ENCODE results near the gene MAF.

MAF gene

DNA sequence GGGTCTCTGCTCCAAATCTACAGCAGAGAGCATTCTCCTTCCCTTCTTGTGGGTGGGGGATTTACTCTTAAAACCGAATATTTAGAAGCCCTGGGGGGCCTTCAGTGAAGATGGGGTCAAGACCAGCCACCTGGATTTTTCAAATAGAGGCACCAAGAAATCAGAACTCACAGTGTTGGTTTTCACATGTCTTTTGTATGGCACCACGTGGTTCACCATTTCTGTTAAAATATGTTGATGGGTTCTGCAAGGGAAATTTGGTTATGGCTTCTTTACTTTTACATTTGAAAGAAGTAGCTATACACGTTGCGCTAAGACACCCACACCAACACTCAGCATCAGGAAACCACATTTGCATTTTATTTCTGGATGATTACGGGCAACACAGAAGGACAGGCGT, 17.7 kb downstream of the MAF start:
- Histone ChIP-seq H3K36me3 (ENCODE audit: insufficient read depth, low read length) (no peaks in the 10 kb centered on the region), H3K9ac (ENCODE audit: low read length) (no peak overlapping the region), H3K4me1 (ENCODE audit: insufficient read depth, low read length) (no peaks in the 10 kb centered on the region), H3K9me3 (ENCODE audit: low read length) (no peaks in the 10 kb centered on the region), H3K27me3 (ENCODE audit: control insufficient read depth in 1 of 2, insufficient read depth in 2 of 2, low read length in 2 of 2) (no peaks in the 10 kb centered on the region), H3K27ac (ENCODE audit: low read depth, low read length) (no peak overlapping the region), H3K4me3 (ENCODE audit: low read depth in 1 of 2, low read length in 2 of 2) (no peak overlapping the region)

DNA sequence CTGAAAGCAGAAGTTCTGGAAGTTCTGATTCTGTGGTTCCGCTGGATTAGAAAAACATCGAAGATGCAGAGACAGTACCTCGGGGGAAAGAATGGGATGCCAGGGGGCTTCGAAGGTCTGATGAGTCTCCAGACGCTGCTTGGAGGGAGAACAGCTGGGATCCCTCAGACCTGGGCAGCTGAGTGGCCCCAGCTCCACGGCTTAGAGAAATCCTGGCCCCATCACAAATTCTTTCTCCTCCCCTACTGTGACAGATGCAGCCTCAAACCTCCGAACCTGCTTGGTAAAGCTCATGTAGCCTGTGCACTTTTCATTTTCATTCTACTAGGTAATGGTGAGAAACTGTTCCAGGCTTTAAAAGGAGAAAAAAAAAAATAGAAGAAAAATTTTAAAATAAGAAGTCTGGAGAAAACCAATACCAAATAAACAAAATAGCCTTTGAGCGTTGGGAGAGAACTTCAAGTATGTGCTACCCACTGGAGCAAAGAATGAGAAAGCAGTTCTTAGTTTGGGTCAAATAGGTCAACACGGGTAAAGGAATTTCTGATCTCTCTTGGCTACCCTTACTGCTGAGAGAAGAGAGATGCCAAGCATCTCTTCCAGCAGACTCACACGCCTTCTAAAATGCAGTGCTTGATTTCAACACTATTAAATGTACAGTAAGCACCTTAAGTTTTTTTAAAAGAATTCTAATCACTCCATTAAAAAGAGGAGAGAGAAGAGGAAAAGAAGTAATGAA, 19.9 kb downstream of the MAF start:
- Histone ChIP-seq H3K4me1 (ENCODE audit: insufficient read depth, low read length) (no peaks in the 10 kb centered on the region), H3K27me3 (ENCODE audit: control insufficient read depth in 1 of 2, insufficient read depth in 2 of 2, low read length in 2 of 2) (no peaks in the 10 kb centered on the region), H3K9ac (ENCODE audit: low read length) (no peak overlapping the region), H3K9me3 (ENCODE audit: low read length) (no peaks in the 10 kb centered on the region), H3K36me3 (ENCODE audit: insufficient read depth, low read length) (no peaks in the 10 kb centered on the region), H3K27ac (ENCODE audit: low read depth, low read length) (no peak overlapping the region), H3K4me3 (ENCODE audit: low read depth in 1 of 2, low read length in 2 of 2) (no peak overlapping the region)

DNA sequence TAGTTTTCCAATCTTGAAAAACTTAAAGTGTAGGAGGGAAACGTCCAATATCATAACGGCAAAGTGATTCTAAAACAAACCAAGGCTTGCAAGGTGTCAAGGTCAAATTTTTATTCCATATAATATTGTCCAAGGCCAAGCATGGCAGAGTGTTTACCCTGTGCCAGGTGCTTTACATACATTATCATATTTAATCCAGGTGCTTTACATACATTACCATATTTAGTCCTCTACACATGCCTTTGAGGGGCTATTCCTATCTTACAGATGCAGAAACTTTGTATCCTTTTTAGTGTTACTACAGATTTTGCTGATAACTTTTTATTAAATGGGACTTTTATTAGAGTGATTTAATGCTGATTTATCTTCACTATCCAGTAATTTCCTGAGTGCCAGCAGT, 23.9 kb downstream of the MAF start:
- Histone ChIP-seq H3K9me3 (ENCODE audit: low read length) (no peaks in the 10 kb centered on the region), H3K4me3 (ENCODE audit: low read depth in 1 of 2, low read length in 2 of 2) (no peak overlapping the region), H3K27me3 (ENCODE audit: control insufficient read depth in 1 of 2, insufficient read depth in 2 of 2, low read length in 2 of 2) (no peaks in the 10 kb centered on the region), H3K4me1 (ENCODE audit: insufficient read depth, low read length) (peaks cover 11% of the 10 kb centered on the region), H3K27ac (ENCODE audit: low read depth, low read length) (no peak overlapping the region), H3K36me3 (ENCODE audit: insufficient read depth, low read length) (no peaks in the 10 kb centered on the region), H3K9ac (ENCODE audit: low read length) (no peak overlapping the region)

DNA sequence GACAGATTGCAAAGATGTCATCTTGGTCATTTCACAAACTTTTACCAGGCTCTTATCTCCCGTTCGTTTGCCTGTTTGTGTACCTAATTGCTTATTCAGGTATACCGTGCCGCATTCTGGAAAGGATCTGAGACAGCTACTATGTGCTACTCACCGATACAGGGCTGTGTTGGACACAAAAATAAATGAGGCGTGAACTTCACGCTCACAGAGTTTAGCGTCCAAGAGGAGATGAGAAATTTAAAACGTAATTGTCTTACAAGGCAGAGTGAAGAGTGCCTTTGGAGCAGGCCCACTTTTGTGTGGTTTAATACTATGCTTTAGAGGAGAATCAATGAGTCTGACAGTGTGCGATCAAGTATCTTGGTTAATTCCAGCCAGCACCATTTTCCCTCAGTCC, 26.7 kb downstream of the MAF start:
- Histone ChIP-seq H3K36me3 (ENCODE audit: insufficient read depth, low read length) (no peaks in the 10 kb centered on the region), H3K27me3 (ENCODE audit: control insufficient read depth in 1 of 2, insufficient read depth in 2 of 2, low read length in 2 of 2) (no peaks in the 10 kb centered on the region), H3K4me1 (ENCODE audit: insufficient read depth, low read length) (peaks cover 16% of the 10 kb centered on the region), H3K4me3 (ENCODE audit: low read depth in 1 of 2, low read length in 2 of 2) (no peak overlapping the region), H3K27ac (ENCODE audit: low read depth, low read length) (no peak overlapping the region), H3K9ac (ENCODE audit: low read length) (no peak overlapping the region), H3K9me3 (ENCODE audit: low read length) (no peaks in the 10 kb centered on the region)

DNA sequence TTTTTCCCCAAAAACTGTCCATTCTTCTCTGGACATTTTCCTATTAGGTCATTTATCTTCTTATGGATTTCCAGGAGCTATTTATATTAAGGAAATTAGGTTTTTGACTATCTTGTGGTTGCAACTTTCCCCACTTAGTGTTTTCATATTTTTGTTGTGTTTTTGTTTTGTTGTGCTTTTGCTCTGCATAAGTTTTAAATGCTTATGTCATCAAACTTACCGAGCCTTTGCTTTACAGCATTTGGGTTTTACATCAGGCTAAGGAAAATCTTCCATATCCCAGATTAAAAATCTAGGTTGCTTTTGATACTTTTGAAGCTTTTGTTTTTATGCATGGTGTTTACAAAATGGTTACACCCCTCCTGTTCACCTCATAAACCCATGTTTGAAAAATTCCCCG, 27.5 kb downstream of the MAF start:
- no peak overlapping the region for H3K4me3 ChIP-seq (ENCODE audit: low read depth in 1 of 2, low read length in 2 of 2)
- no peaks in the 10 kb centered on the region for H3K36me3 ChIP-seq (ENCODE audit: insufficient read depth, low read length)
- H3K27ac ChIP-seq (ENCODE audit: low read depth, low read length) = no peak overlapping the region
- H3K9me3 ChIP-seq (ENCODE audit: low read length) = no peaks in the 10 kb centered on the region
- H3K9ac ChIP-seq (ENCODE audit: low read length) = no peak overlapping the region
- H3K4me1 ChIP-seq (ENCODE audit: insufficient read depth, low read length) = peaks cover 16% of the 10 kb centered on the region
- no peaks in the 10 kb centered on the region for H3K27me3 ChIP-seq (ENCODE audit: control insufficient read depth in 1 of 2, insufficient read depth in 2 of 2, low read length in 2 of 2)

DNA sequence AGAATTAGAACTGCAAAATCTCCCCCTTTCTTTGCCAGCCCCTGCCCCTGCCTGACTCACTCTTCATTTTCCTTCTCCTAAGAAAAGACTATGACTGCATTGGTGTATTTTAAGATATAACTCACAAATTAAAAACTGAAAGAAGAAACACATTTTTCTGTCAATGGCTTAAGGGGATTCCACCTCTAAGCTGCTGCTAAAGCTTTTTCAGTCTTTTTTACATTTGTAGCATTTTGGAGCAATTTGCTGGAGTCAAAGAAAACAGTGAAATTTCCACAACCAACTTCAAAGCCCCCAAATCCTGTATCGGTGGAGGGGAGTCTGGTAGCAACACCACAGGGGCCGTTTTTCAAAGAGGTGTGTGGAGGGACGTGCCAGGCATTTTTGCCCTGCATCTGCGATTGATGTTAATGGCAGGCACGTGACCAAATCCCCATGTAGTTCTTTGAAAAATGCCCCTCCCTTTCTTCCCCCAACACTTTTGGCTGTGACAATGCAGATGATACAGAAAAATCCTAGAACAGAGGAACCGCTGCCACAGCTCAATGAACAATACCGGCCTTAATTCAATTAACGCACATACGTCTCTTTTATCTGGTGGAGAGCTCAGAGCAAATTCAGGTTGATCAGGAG, 28.5 kb downstream of the MAF start:
- H3K27me3 ChIP-seq (ENCODE audit: control insufficient read depth in 1 of 2, insufficient read depth in 2 of 2, low read length in 2 of 2) = no peaks in the 10 kb centered on the region
- H3K4me1 ChIP-seq (ENCODE audit: insufficient read depth, low read length) = peaks cover 16% of the 10 kb centered on the region
- no peak overlapping the region for H3K27ac ChIP-seq (ENCODE audit: low read depth, low read length)
- H3K9ac ChIP-seq (ENCODE audit: low read length) = no peak overlapping the region
- H3K9me3 ChIP-seq (ENCODE audit: low read length) = no peaks in the 10 kb centered on the region
- no peaks in the 10 kb centered on the region for H3K36me3 ChIP-seq (ENCODE audit: insufficient read depth, low read length)
- H3K4me3 ChIP-seq (ENCODE audit: low read depth in 1 of 2, low read length in 2 of 2) = no peak overlapping the region

DNA sequence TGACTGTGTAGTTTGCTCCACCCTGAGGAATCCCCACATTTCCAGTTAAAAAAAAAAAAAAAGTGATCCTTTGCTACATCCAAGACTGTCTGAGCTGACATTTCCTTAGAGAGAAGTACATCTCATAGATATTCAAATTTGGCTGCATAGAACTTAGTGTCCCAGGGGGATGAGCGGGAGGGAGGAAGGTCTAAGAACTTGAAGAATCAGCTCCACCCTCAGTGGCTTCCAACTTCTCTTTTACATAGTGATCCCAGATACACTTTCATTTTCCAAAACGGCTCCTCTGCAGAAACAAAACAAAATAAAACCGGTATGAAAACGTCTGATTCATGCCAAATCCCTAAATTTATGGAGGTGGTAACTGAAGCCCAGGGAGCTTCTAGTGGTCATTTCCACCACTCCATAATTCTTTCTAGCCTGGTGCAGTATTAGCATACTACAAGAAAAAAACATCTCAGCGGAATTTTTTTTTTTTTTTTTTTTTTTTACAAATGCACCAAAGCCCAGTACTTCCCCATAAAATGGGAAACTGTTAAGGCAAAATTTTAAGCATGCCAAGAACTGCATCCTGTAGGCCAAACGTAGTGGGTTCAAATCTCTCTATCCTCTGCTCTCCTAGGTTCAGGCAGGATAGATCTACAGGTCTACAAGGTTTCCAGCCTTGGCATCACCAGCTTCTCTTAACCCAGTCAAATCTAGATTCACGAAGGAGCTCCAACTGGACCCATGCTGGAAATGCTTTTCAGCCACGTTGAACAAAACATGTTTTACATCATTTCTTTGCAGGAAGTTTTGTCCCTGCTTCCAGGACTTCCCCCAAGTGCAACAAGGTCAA, 29.3 kb downstream of the MAF start:
- Histone ChIP-seq H3K9ac (ENCODE audit: low read length) (no peak overlapping the region), H3K4me3 (ENCODE audit: low read depth in 1 of 2, low read length in 2 of 2) (peak overlapping the region in 1 of 2 donors; percentile 28), H3K27ac (ENCODE audit: low read depth, low read length) (no peak overlapping the region), H3K9me3 (ENCODE audit: low read length) (no peaks in the 10 kb centered on the region), H3K27me3 (ENCODE audit: control insufficient read depth in 1 of 2, insufficient read depth in 2 of 2, low read length in 2 of 2) (no peaks in the 10 kb centered on the region), H3K4me1 (ENCODE audit: insufficient read depth, low read length) (peaks cover 16% of the 10 kb centered on the region), H3K36me3 (ENCODE audit: insufficient read depth, low read length) (no peaks in the 10 kb centered on the region)

DNA sequence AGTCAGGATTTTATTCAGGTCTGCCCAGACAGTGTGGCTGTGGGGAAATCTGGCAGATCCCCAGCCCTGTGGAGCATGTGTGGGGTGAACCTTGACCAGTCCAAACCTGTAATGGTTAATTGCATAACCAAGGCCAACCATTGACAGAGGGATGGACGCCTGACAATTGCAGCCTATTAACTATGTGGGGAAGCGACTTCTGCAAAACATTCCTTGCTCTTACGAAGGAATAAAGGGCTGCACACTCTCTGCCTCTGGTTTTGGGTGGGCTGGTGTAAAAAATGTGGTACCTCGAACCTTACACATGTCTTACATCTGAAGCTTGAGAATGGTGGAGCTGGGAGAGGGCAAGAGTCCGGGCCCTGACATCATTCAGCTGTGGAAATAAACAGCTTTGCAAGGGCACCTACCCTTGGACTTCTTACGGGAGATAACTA, 35.8 kb downstream of the MAF start:
- H3K27me3 ChIP-seq (ENCODE audit: control insufficient read depth in 1 of 2, insufficient read depth in 2 of 2, low read length in 2 of 2) = no peaks in the 10 kb centered on the region
- no peaks in the 10 kb centered on the region for H3K9me3 ChIP-seq (ENCODE audit: low read length)
- no peak overlapping the region for H3K9ac ChIP-seq (ENCODE audit: low read length)
- no peak overlapping the region for H3K27ac ChIP-seq (ENCODE audit: low read depth, low read length)
- H3K4me3 ChIP-seq (ENCODE audit: low read depth in 1 of 2, low read length in 2 of 2) = no peak overlapping the region
- no peaks in the 10 kb centered on the region for H3K4me1 ChIP-seq (ENCODE audit: insufficient read depth, low read length)
- no peaks in the 10 kb centered on the region for H3K36me3 ChIP-seq (ENCODE audit: insufficient read depth, low read length)

DNA sequence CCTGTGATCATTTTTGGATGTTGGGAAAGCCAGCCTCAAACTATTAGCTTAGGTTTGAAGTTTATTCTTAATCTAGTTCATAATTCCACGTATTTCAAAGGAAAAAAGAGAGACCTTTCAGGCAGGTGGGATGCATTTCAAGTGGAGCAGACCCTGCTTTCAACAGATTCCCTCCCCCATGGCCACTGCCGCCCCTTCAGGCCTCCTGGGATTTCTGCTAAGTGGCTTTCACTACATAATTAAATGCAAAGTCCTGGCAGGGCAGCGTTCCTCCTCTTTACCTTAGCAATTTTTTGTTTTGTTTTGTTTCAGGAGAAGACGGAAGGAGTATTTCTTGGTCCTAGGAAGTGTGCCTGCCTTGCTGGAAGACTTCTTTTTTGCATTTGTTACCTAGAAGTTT, 36.6 kb downstream of the MAF start:
- no peaks in the 10 kb centered on the region for H3K4me1 ChIP-seq (ENCODE audit: insufficient read depth, low read length)
- no peaks in the 10 kb centered on the region for H3K27me3 ChIP-seq (ENCODE audit: control insufficient read depth in 1 of 2, insufficient read depth in 2 of 2, low read length in 2 of 2)
- no peak overlapping the region for H3K27ac ChIP-seq (ENCODE audit: low read depth, low read length)
- no peaks in the 10 kb centered on the region for H3K9me3 ChIP-seq (ENCODE audit: low read length)
- H3K4me3 ChIP-seq (ENCODE audit: low read depth in 1 of 2, low read length in 2 of 2) = no peak overlapping the region
- no peaks in the 10 kb centered on the region for H3K36me3 ChIP-seq (ENCODE audit: insufficient read depth, low read length)
- H3K9ac ChIP-seq (ENCODE audit: low read length) = no peak overlapping the region

DNA sequence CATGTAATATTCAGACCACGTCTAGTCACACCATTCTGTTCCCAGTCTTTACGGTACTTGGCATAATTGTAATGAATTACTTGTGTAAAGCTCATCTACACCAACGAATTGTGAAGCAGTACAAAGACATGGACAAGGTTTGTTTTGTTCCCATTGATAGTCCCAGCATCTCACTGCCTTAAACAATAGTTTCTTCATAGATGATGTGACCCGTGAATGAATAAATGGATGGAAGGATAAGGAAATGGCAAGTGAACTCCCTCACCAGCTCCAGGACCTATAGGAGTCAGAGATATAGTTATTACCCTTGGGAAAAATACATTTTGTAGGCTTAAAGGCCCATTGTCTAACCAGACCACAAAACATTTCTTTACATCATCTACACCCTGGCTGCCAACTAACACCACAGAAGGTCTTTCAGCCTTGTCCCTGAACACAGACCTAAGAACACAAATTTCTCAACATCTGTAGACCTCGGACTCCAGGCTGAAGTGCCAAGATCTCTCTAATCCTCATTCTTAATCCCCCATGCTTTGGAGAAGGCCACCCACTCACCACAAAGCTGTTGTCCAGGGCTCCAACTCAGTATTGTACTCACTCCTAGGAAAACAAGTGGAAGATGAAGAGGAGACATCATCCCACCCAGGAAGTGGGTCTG, 38.2 kb downstream of the MAF start:
- H3K36me3 ChIP-seq (ENCODE audit: insufficient read depth, low read length) = no peaks in the 10 kb centered on the region
- no peak overlapping the region for H3K4me3 ChIP-seq (ENCODE audit: low read depth in 1 of 2, low read length in 2 of 2)
- H3K9me3 ChIP-seq (ENCODE audit: low read length) = no peaks in the 10 kb centered on the region
- H3K9ac ChIP-seq (ENCODE audit: low read length) = no peak overlapping the region
- H3K4me1 ChIP-seq (ENCODE audit: insufficient read depth, low read length) = no peaks in the 10 kb centered on the region
- H3K27ac ChIP-seq (ENCODE audit: low read depth, low read length) = no peak overlapping the region
- no peaks in the 10 kb centered on the region for H3K27me3 ChIP-seq (ENCODE audit: control insufficient read depth in 1 of 2, insufficient read depth in 2 of 2, low read length in 2 of 2)

DNA sequence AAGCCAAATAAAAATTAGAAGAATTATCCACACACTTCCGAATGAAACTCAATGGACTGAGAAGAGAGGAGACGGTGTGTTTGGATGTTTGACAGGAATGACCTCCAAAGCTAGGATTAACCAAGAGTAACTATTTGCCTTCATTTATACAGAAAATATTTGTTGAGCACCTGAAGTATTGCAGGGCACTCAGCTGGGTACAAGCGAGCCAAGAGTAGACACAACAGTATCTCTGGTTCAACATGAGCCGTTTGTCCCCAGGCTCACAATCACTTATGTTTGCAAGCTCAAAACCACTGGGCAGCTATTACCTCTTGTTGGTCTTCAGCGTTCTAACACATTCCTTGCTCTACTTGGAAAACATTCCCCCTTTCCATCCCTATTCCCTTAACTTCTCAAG, 38.8 kb downstream of the MAF start:
- no peaks in the 10 kb centered on the region for H3K4me1 ChIP-seq (ENCODE audit: insufficient read depth, low read length)
- no peak overlapping the region for H3K27ac ChIP-seq (ENCODE audit: low read depth, low read length)
- no peaks in the 10 kb centered on the region for H3K27me3 ChIP-seq (ENCODE audit: control insufficient read depth in 1 of 2, insufficient read depth in 2 of 2, low read length in 2 of 2)
- no peak overlapping the region for H3K4me3 ChIP-seq (ENCODE audit: low read depth in 1 of 2, low read length in 2 of 2)
- no peak overlapping the region for H3K9ac ChIP-seq (ENCODE audit: low read length)
- H3K9me3 ChIP-seq (ENCODE audit: low read length) = no peaks in the 10 kb centered on the region
- no peaks in the 10 kb centered on the region for H3K36me3 ChIP-seq (ENCODE audit: insufficient read depth, low read length)
